ENCODE data around the gene COBLL1. TPM values are rescaled to one million over a fixed set of nuclear protein-coding genes. Genes with fewer than 3 reads are reported as not detected.

The COBLL1 gene
- total and polyA plus RNA-seq, 3 donors from 2014 or later, result 5.4 to 17.3 (median 14.5) TPM

GRCh38 chr2:164755952-164756351 lies 85.7 kb downstream of the COBLL1 start:
- H3K4me1 ChIP-seq, result peaks cover 4% of the 10 kb centered on the region
- TF ChIP-seq POLR2A (IDR thresholded peaks at IDR 0.05) (no peak), CTCF (IDR thresholded peaks at IDR 0.05) (no peak)
- 77 to 84% methylated on average over 2 of the region's 2 CpGs for WGBS, 2 donors
- H3K36me3 ChIP-seq (ENCODE audit: low read depth, missing control alignments), result no peaks in the 10 kb centered on the region
- H3K4me3 ChIP-seq, result no peak overlapping the region
- DNase-seq, result no peak
- intact Hi-C loops (cut with DNase I; ENCODE audit: low total_unique reads), result no loop called here
- H3K9me3 ChIP-seq, result no peaks in the 10 kb centered on the region
- H3K27ac ChIP-seq, result no peak overlapping the region
- no peaks in the 10 kb centered on the region for H3K27me3 ChIP-seq

GRCh38 chr2:164754157-164755093 lies 87.2 kb downstream of the COBLL1 start:
- intact Hi-C loops (cut with DNase I; ENCODE audit: low total_unique reads), result no loop called here
- no peaks in the 10 kb centered on the region for H3K27me3 ChIP-seq
- no peak for TF ChIP-seq CTCF (IDR thresholded peaks at IDR 0.05)
- no peak for TF ChIP-seq POLR2A (IDR thresholded peaks at IDR 0.05)
- H3K4me1 ChIP-seq, result peaks cover 4% of the 10 kb centered on the region
- no peak for DNase-seq
- WGBS, 2 donors, result 94 to 96% methylated on average over 10 of the region's 10 CpGs
- no peak overlapping the region for H3K27ac ChIP-seq
- H3K9me3 ChIP-seq, result no peaks in the 10 kb centered on the region
- no peaks in the 10 kb centered on the region for H3K36me3 ChIP-seq (ENCODE audit: low read depth, missing control alignments)
- no peak overlapping the region for H3K4me3 ChIP-seq

- no peak overlapping the region for H3K4me3 ChIP-seq
- no peak overlapping the region for H3K27ac ChIP-seq
- no peaks in the 10 kb centered on the region for H3K36me3 ChIP-seq (ENCODE audit: low read depth, missing control alignments)
- DNase-seq, result no peak
- intact Hi-C loops (cut with DNase I; ENCODE audit: low total_unique reads), result no loop called here
- no peaks in the 10 kb centered on the region for H3K27me3 ChIP-seq
- WGBS, 2 donors, result 79 to 85% methylated on average over 1 of the region's 1 CpG
- H3K4me1 ChIP-seq, result peaks cover 4% of the 10 kb centered on the region
- TF ChIP-seq CTCF (IDR thresholded peaks at IDR 0.05) (no peak), POLR2A (IDR thresholded peaks at IDR 0.05) (no peak)
- H3K9me3 ChIP-seq, result no peaks in the 10 kb centered on the region
Observed at GRCh38 chr2:164752956-164753355, 88.7 kb downstream of the COBLL1 start.

GRCh38 chr2:164747783-164748433 lies 93.7 kb downstream of the COBLL1 start:
- H3K9me3 ChIP-seq, result no peaks in the 10 kb centered on the region
- no peak overlapping the region for H3K4me3 ChIP-seq
- peaks cover 3% of the 10 kb centered on the region for H3K4me1 ChIP-seq
- intact Hi-C loops (cut with DNase I; ENCODE audit: low total_unique reads), result no loop called here
- no peaks in the 10 kb centered on the region for H3K27me3 ChIP-seq
- H3K36me3 ChIP-seq (ENCODE audit: low read depth, missing control alignments), result no peaks in the 10 kb centered on the region
- 70 to 78% methylated on average over 3 of the region's 3 CpGs for WGBS, 2 donors
- TF ChIP-seq CTCF (IDR thresholded peaks at IDR 0.05), result no peak
- DNase-seq, result no peak
- no peak overlapping the region for H3K27ac ChIP-seq
